Stomach (tissue), 9 donors: ENCODE results near the gene DPP10. TPM values are rescaled to one million over a fixed set of nuclear protein-coding genes. Genes with fewer than 3 reads are reported as not detected.

ENCODE experiments used
- DNase-seq, 2 donors: peaks; one replicate each; pipeline versions ENCODE4 v3.0.0 to v3.0.0-alpha.2; 2013 to 2019
- H3K27ac ChIP-seq, 5 donors: fragments of 200-600 bp in 4 of 5; sonication (generic) in 4 of 5; one replicate each; pipeline ENCODE4 v1.5.1; 2013 to 2019; ENCODE audit warnings: mild to moderate bottlenecking in 1 of 5, moderate library complexity in 1 of 5
- H3K27me3 ChIP-seq, 3 donors: fragments of 200-600 bp; sonication (generic); one replicate each; pipeline ENCODE4 v1.5.1; 2017 to 2019; ENCODE audit warnings: mixed run types in 1 of 3
- H3K36me3 ChIP-seq, 4 donors: fragments of 200-600 bp; sonication (generic); 1 replicate in 3 of 4; 2 replicates in 1 of 4; pipeline ENCODE4 v1.5.1; 2016 to 2019
- H3K4me1 ChIP-seq, 4 donors: fragments of 200-600 bp; sonication (generic); one replicate each; pipeline ENCODE4 v1.5.1; 2016 to 2019
- H3K4me3 ChIP-seq, 4 donors: fragments of 200-600 bp; sonication (generic) in 3 of 4; one replicate each; pipeline ENCODE4 v1.5.1; 2016 to 2019; ENCODE audit warnings: mild to moderate bottlenecking in 1 of 4
- H3K9me3 ChIP-seq, 4 donors: fragments of 200-600 bp; sonication (generic); one replicate each; pipeline ENCODE4 v1.5.1; 2016 to 2019
- EP300 ChIP-seq: sonication (generic); formaldehyde crosslinking; IDR thresholded peaks from one replicate; pipeline ENCODE4 v1.6.1; 2017; ENCODE audit warnings: antibody characterized with exemption
- POLR2A ChIP-seq, 4 donors: fragments of 450-650 bp; IDR thresholded peaks; one replicate each; pipeline ENCODE4 v1.6.1; 2016; ENCODE audit warnings: antibody characterized with exemption in 4 of 4, control low read depth in 2 of 4, mild to moderate bottlenecking in 1 of 4, moderate library complexity in 1 of 4
- POLR2AphosphoS5 ChIP-seq, 3 donors: sonication (generic); formaldehyde crosslinking; IDR thresholded peaks; one replicate each; pipeline ENCODE4 v1.6.1; 2016; ENCODE audit warnings: antibody characterized with exemption in 3 of 3
- WGBS, 5 donors: extraction: QIAGEN DNeasy Blood & Tissue Kit in 3 of 5; methylation state at CpG; one replicate each; pipeline versions ENCODE4 v1.1.5 to v1.1.7; 2013 to 2018; 5-methylcytosine and 5-hydroxymethylcytosine counted together
- intact Hi-C: fragments of 100-400 bp; cut with DNase I; formaldehyde crosslinking; loops from one replicate; pipeline ENCODE4 v1.15.1; 2023; ENCODE audit warnings: low total_unique reads
- polyA plus RNA-seq, 3 donors: library from polyadenylated mRNA; stranded (reverse); fragments of 200-250 nt; gene quantifications; one replicate each; pipeline ENCODE4 v1.2.3, GENCODE V29; 2013
- total RNA-seq, 5 donors: library from RNA; depleted of rRNA; stranded (reverse); fragments of >200 nt; gene quantifications; one replicate each; pipeline versions ENCODE4 v1.1.0 to v1.2.3, GENCODE V29; 2014 to 2016
- TF ChIP-seq, protein P1 (sequence below), 7 experiments: fragments of 450-650 bp in 4 of 7; fragments of 200-600 bp in 3 of 7; sonication (generic) in 3 of 7; IDR thresholded peaks; one replicate each; pipeline ENCODE4 v1.5.1; 2016 to 2019; ENCODE audit warnings: antibody characterized with exemption in 7 of 7, control low read depth in 2 of 7, mild to moderate bottlenecking in 1 of 7
- donor health status: healthy with polysubstance abuse.
- donor health status: Bipolar disorder and iron deficiency.
- donor health status: healthy.

The DPP10 gene
- total and polyA plus RNA-seq, 8 donors, result 0.18 to 15.6 (median 2.0) TPM; not detected in 1

DNA sequence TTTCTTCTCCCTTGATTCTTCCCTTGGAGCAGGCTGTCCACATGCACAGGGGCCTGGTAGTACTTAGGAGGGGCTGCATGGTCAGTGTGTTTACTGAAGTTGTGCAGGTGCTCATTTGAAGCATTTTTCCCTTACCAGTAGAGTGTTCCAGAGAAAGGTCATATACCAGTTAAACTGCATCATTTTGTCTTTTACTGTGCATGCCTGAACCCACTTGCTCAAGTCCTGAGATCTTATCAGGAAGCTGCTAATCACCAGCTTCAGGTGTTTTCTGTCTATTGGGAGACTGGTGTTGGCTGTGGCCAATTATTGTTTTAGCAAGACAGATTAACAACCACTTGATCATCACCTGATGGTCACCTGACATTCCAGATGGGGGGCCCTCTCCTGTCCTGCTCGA, 676.6 kb downstream of the DPP10 start:
- WGBS, 5 donors, result 0 to 55% (median 29%) methylated on average over 1 of the region's 1 CpG
- H3K9me3 ChIP-seq, result peaks cover 0 to 4% (median 0%) of the 10 kb centered on the region in 4 donors
- no peak for DNase-seq
- H3K36me3 ChIP-seq, result no peaks in the 10 kb centered on the region
- no peaks in the 10 kb centered on the region for H3K4me1 ChIP-seq
- H3K27me3 ChIP-seq, result no peaks in the 10 kb centered on the region
- H3K27ac ChIP-seq, result no peak overlapping the region
- TF ChIP-seq POLR2AphosphoS5 (IDR thresholded peaks at IDR 0.05), result no peak
- TF ChIP-seq EP300, result no peak
- TF ChIP-seq POLR2A (IDR thresholded peaks at IDR 0.05), result no peak
- intact Hi-C loops, result no loop called here
- H3K4me3 ChIP-seq, result no peak overlapping the region

DNA sequence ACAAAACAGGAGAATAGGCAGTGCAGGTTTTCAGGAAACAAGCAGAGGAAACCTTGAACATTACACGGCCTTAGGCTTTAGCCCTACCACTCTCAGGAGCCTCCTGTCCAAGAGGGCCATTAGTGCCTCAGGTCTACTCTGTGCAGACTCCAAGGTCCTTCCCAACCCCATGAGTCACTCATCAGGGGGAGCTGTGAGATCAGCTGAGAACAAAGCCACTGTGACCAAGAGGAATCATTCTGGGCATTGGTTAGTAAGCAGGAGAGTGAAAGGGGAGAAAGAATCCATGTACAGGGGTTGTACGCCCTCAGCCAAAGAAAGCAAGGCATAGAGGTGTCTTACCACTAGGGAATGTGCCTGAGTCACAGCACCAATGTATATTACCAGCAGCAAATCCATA, 680.3 kb downstream of the DPP10 start:
- DNase-seq, result no peak
- Histone ChIP-seq H3K27ac (no peak overlapping the region), H3K9me3 (peaks cover 0 to 4% (median 0%) of the 10 kb centered on the region in 4 donors), H3K36me3 (no peaks in the 10 kb centered on the region), H3K4me1 (no peaks in the 10 kb centered on the region), H3K27me3 (no peaks in the 10 kb centered on the region), H3K4me3 (no peak overlapping the region)
- TF ChIP-seq, protein P1, sequence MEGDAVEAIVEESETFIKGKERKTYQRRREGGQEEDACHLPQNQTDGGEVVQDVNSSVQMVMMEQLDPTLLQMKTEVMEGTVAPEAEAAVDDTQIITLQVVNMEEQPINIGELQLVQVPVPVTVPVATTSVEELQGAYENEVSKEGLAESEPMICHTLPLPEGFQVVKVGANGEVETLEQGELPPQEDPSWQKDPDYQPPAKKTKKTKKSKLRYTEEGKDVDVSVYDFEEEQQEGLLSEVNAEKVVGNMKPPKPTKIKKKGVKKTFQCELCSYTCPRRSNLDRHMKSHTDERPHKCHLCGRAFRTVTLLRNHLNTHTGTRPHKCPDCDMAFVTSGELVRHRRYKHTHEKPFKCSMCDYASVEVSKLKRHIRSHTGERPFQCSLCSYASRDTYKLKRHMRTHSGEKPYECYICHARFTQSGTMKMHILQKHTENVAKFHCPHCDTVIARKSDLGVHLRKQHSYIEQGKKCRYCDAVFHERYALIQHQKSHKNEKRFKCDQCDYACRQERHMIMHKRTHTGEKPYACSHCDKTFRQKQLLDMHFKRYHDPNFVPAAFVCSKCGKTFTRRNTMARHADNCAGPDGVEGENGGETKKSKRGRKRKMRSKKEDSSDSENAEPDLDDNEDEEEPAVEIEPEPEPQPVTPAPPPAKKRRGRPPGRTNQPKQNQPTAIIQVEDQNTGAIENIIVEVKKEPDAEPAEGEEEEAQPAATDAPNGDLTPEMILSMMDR (IDR thresholded peaks at IDR 0.05), result no peak
- TF ChIP-seq EP300, result no peak
- no peak for TF ChIP-seq POLR2AphosphoS5 (IDR thresholded peaks at IDR 0.05)
- no peak for TF ChIP-seq POLR2A (IDR thresholded peaks at IDR 0.05)
- intact Hi-C loops, result no loop called here
- WGBS, 5 donors, result 72 to 88% (median 83%) methylated on average over 2 of the region's 2 CpGs

DNA sequence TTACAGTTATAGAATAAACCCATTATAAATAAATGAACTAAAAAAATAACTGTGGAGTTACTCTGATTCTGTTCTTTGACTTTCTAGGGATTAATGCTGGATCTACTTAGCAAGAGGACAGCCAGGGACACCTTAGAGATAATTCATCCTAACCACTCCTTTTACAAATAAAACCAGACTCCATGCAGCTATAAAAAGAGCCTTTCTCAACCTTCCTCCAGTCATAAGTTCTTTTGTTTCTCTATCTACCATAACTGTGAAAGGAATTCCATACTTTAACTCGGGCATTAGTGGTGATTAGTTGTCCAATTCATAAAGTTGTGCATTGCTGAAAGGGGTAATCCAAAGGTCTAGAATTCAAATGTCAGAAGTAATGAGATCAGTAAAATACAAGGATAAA, 682.4 kb downstream of the DPP10 start:
- H3K9me3 ChIP-seq, result no peaks in the 10 kb centered on the region
- no peak for DNase-seq
- no peaks in the 10 kb centered on the region for H3K4me1 ChIP-seq
- H3K27ac ChIP-seq, result no peak overlapping the region
- no peak for TF ChIP-seq POLR2AphosphoS5 (IDR thresholded peaks at IDR 0.05)
- TF ChIP-seq EP300, result no peak
- no peak for TF ChIP-seq POLR2A (IDR thresholded peaks at IDR 0.05)
- TF ChIP-seq, protein P1 (IDR thresholded peaks at IDR 0.05), result no peak
- intact Hi-C loops, result no loop called here
- no peaks in the 10 kb centered on the region for H3K36me3 ChIP-seq
- no peaks in the 10 kb centered on the region for H3K27me3 ChIP-seq
- WGBS, 5 donors, result 19 to 47% (median 38%) methylated on average over 1 of the region's 1 CpG
- no peak overlapping the region for H3K4me3 ChIP-seq

DNA sequence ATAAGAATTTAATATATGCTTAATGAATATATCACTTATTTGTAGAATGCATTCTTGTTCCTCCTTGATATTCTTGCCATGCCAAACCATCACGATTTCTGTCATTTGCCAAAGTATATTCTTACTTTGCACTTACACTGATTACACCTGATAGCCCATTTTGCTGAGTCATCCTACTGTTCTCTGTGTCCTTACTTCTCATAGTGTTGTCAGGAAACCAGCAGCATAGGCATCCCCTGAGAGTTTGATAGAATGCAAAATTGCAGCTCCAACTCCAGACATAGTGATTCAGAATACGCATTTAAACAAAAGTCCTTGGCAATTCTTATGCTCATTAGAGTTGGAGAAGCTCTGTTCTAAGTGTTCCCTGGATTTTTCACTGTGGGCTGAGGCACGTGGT, 687.1 kb downstream of the DPP10 start:
- intact Hi-C loops, result no loop called here
- TF ChIP-seq POLR2A (IDR thresholded peaks at IDR 0.05), result no peak
- no peak for TF ChIP-seq POLR2AphosphoS5 (IDR thresholded peaks at IDR 0.05)
- TF ChIP-seq EP300, result no peak
- TF ChIP-seq, protein P1 (IDR thresholded peaks at IDR 0.05), result no peak
- no peak for DNase-seq
- Histone ChIP-seq H3K27me3 (no peaks in the 10 kb centered on the region), H3K36me3 (no peaks in the 10 kb centered on the region), H3K4me1 (no peaks in the 10 kb centered on the region), H3K27ac (no peak overlapping the region), H3K4me3 (no peak overlapping the region), H3K9me3 (no peaks in the 10 kb centered on the region)
- 70 to 77% (median 72%) methylated on average over 3 of the region's 3 CpGs for WGBS, 5 donors

DNA sequence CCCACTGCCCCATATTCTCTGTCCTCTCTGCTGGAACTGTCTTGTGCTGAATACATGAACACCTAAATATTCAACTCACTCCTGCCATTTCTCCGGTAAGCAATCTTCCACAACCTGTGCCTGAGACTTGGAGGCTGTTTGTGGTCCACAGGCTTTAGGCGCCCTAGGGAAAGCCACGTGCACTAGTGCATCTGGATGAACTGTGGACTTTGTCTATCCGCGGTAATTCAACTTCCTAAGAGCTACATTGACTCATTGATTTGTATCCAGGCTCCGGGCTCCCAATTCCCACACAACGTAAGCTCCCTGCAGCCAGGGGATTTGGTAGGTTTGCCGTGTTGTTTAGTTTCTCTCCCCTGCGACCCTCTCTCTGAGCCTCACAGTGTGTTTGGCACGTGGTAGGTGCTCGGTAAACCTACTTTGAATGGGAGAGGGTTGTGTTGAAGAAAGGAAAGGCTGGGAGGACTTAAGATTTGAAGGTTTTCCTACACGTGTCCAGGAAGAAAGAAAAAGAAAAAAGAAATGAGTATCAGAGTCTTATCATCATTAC, 718.2 kb downstream of the DPP10 start:
- peak in 1 of 2 donors; percentile 21 for DNase-seq
- Histone ChIP-seq H3K36me3 (no peaks in the 10 kb centered on the region), H3K9me3 (peaks cover 0 to 13% (median 0%) of the 10 kb centered on the region in 4 donors), H3K27me3 (peaks cover 8 to 45% (median 32%) of the 10 kb centered on the region in 3 donors), H3K4me3 (peak overlapping the region in 3 of 4 donors; percentile 38 to 41 (median 40)), H3K27ac (no peak overlapping the region), H3K4me1 (peaks cover 0 to 22% (median 11%) of the 10 kb centered on the region in 4 donors)
- intact Hi-C loops, result no loop called here
- WGBS, 5 donors, result 28 to 37% (median 33%) methylated on average over 11 to 12 of the region's 12 CpGs
- TF ChIP-seq EP300 (no peak), POLR2A (IDR thresholded peaks at IDR 0.05) (no peak)
